HEK293 (cell line): Measurements from ENCODE around the gene ARID1A.

ENCODE experiments used
- ATF2 ChIP-seq: fragments of 450-650 bp; formaldehyde crosslinking; IDR thresholded peaks from 2 replicates; pipeline ENCODE4 v1.5.1; 2016; ENCODE audit warnings: missing biosample characterization, missing genetic modification characterization, low read depth
- CTCF ChIP-seq: fragments of 450-650 bp; formaldehyde crosslinking; IDR thresholded peaks from 2 replicates; pipeline ENCODE4 v1.5.1; 2016; ENCODE audit warnings: missing biosample characterization, missing genetic modification characterization
- HOXA7 ChIP-seq: sonication (generic); formaldehyde crosslinking; IDR thresholded peaks from 2 replicates; pipeline ENCODE4 v1.8.1; 2022; ENCODE audit warnings: missing genetic modification reagents, borderline replicate concordance
- PRDM6 ChIP-seq: fragments of 450-650 bp; formaldehyde crosslinking; IDR thresholded peaks from 2 replicates; pipeline ENCODE4 v1.5.1; 2017; ENCODE audit warnings: missing biosample characterization, missing genetic modification characterization
- REST ChIP-seq: fragments of 450-650 bp; formaldehyde crosslinking; IDR thresholded peaks from 2 replicates; pipeline ENCODE4 v1.5.1; 2016; ENCODE audit warnings: missing biosample characterization, missing genetic modification characterization
- ZBTB8A ChIP-seq: fragments of 450-650 bp; formaldehyde crosslinking; IDR thresholded peaks from 2 replicates; pipeline ENCODE4 v1.5.1; 2016; ENCODE audit warnings: missing biosample characterization, missing genetic modification characterization
- ZNF404 ChIP-seq: fragments of 450-650 bp; formaldehyde crosslinking; IDR thresholded peaks from 2 replicates; pipeline ENCODE4 v1.5.1; 2017; ENCODE audit warnings: missing biosample characterization, missing genetic modification characterization
- ZNF549 ChIP-seq: fragments of 450-650 bp; IDR thresholded peaks from 2 replicates; pipeline ENCODE4 v1.5.1; 2018; ENCODE audit warnings: missing biosample characterization, missing genetic modification characterization, mild to moderate bottlenecking, inconsistent platforms, moderate library complexity
- ZNF670 ChIP-seq: fragments of 450-650 bp; formaldehyde crosslinking; IDR thresholded peaks from 2 replicates; pipeline ENCODE4 v1.5.1; 2016; ENCODE audit warnings: missing biosample characterization, missing genetic modification characterization, low read depth
- ZNF692 ChIP-seq: fragments of 450-650 bp; formaldehyde crosslinking; IDR thresholded peaks from 2 replicates; pipeline ENCODE4 v1.5.1; 2016; ENCODE audit warnings: missing biosample characterization, missing genetic modification characterization

- no peak for TF ChIP-seq ZBTB8A
- no peak for TF ChIP-seq CTCF (tag by site-specific recombination)
- TF ChIP-seq ZNF549 (tag by site-specific recombination): no peak
- no peak for TF ChIP-seq PRDM6 (tag by site-specific recombination)
- no peak for TF ChIP-seq HOXA7 (CRISPR knock-in tag)
- no peak for TF ChIP-seq REST (tag by site-specific recombination)
- TF ChIP-seq ZNF670 (tag by site-specific recombination): no peak
- TF ChIP-seq ATF2: no peak
- no peak for TF ChIP-seq ZNF692 (tag by site-specific recombination)
- TF ChIP-seq ZNF404 (tag by site-specific recombination): no peak
These were observed 85.5 kb downstream of the ARID1A start for GRCh38 chr1:26781206-26781825.
